GM21786 (cell line): ENCODE data around the gene CABP4.
A peak's percentile ranks its signal among the peaks of the same experiment; 100 is the strongest.
"Not testable (repeated sequence)": the region's sequence is repeated elsewhere in the genome, so short reads cannot be mapped to it uniquely, and the experiment has no call there.

Source experiments
- ATAC-seq: cut with Tn5 transposase; IDR thresholded peaks from one replicate; pipeline ENCODE4 v1.9.1; 2021; ENCODE audit not compliant: unreplicated experiment

CABP4 gene

DNA sequence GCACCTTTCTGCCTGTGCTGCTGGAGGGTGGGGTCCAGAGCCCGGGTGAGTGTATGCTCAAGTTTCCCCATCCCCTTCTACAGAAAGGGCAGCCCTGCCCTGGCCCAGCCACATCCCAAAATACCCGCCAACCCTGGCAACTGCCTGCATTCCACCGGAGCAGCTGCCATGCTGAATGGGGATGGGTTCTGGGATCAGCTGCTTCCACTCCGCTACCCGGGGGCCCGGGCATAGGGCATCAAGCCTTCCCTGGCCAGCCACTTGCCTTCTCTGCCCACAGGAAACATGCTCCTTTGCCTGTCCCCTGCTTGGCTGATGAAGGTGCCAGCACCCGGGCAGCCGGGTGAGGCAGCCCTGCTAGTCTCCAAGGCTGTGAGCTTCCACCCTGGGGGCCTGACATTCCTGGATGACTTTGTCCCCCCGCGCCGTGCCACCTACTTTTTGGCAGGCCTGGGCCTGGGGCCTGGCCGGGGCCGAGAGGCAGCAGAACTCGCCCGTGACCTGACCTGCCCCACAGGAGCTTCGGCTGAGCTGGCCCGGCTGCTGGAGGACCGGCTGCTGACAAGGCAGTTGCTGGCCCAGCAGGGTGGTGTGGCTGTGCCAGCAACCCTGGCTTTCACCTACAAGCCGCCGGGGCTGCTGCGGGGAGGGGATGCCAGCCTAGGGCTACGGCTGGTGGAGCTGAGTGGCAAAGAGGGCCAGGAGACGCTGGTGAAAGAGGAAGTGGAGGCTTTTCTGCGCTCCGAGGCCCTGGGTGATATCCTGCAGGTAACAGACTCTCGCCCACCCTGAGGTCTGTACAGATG lies 36.5 kb upstream of the CABP4 start:
- no peak for ATAC-seq

DNA sequence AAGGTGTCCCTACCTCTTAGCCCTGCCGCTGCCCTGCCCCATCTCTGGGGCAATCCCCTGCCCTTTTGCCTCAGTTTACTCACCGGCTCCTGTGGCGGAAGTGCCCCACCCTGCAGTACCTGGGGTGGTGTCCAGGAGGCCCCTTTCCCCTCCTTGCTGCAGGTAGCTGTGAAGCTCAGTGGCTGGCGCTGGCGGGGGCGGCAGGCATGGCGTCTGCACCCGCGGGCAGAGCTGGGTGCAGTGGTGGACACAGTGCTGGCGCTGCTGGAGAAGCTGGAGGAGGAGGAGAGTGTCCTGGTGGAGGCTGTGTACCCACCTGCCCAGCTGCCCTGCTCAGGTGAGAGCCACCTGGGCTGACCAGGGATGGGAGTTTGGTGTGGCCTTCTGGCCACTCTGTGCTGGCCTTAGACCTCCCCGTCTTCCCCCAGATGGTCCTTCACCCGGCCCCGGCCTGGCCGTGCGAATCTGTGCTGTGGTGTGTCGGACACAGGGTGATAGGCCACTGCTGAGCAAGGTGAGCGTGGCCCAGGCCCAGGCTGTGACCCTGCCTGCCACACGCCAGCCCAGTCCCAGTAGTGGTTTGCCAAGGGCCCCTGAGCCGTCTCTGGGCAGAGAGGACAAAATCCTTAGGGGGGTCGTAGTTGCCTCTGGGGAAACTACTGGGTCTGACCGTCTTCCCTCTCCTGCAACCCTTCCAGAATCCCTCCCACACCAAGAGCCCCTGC lies 35.7 kb upstream of the CABP4 start:
- no peak for ATAC-seq

DNA sequence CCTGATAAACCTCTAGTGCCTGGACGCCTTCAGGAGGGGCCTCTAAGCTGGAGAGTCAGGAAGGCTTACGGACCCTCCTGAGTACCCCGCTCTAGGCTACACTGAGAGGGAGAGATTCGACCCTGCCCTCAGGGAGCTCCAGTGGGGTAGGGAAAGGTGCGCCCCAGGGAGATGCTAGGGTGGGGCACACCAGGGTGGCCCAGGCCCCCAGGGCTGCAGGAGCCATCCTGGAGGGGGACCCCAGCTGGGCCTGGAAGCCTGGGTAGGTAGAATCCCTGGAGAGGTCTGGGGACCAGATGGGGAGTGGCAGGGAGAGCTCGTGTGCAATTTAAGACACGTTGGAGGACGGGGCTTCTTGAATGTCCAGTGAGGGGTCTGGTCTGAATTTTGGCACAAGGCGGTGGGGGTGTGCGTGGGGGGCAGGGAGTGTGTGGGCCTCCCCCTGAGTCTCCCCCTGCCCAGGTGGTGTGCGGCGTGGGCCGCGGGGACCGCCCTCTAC lies 35.0 kb upstream of the CABP4 start:
- no peak for ATAC-seq

DNA sequence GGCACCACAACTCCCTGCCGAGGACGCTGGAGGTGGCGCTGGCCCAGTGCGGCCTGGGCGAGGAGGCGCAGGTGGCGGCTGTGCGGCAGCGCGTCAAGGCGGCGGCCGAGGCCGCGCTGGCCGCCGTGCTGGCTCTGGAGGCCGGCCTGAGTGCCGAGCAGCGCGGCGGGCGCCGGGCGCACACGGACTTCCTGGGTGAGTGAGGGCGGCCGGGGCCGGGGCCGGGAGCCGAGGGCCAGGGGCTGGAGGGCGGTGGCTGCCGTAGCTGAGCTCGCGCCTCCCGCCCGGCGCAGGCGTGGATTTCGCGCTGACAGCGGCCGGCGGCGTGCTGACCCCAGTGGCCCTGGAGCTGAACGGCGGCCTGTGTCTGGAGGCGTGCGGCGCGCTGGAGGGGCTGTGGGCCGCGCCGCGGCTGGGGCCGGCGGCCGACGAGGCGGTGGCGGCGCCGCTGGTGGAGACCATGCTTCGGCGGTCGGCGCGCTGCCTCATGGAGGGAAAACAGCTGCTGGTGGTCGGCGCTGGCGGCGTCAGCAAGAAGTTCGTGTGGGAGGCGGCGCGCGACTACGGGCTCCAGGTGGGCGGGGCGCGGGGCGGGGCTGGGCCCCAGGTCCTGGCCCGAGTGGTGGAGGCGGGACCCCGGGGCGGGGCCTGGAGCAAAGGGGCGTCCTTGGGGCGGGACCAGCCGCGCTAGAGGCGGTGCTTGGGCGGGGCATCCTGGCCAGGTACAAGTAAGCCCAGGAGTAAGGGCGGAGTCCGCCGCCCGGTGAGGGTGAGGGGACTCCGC lies 34.3 kb upstream of the CABP4 start:
- ATAC-seq, result peak; percentile 84

DNA sequence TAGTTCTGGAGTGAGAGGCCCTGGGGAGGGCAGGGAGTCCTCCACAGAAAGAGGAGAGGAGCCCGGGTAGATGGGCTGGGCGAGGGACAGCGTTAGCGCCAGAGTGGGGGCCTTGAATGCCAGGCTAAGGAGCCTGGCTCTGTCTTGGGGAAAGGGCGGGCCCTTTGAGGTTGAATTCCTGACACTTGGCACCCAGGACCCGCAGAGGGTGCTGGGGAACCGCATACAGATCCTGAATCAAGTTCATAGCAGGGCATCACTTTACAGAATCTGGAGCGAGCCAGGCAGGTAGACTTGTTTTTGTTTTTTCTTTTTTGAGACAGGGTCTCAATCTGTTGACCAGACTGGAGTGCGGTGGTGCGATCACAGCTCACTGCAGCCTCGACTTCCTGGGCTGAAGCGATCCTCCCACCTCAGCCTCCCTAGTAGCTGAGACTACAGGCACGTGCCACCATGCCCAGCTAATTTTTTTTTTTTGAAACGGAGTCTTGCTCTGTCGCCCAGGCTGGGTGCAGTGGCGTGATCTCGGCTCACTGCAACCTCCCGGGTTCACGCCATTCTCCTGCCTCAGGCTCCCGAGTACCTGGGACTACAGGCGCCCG lies 33.6 kb upstream of the CABP4 start:
- ATAC-seq, result no peak

DNA sequence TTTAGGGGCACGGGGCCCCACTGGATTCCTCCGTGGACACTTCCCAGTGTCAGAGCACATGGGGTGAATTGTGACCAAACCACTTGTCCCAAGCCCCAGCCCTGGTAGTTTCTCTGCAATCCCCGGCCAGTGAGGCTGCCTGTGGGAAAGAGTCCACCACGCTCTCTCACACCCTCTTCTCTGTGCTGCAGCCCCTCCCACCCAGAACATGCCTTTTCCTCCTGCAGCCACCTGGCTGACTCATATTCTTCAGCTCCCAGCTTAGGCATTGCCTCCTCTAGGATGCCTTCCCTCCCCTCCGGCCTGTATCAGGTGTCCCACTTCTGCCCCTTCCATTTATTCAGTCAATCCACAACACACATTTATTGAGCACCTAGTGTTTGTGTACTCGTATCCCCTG lies 32.3 kb upstream of the CABP4 start:
- ATAC-seq, result no peak

DNA sequence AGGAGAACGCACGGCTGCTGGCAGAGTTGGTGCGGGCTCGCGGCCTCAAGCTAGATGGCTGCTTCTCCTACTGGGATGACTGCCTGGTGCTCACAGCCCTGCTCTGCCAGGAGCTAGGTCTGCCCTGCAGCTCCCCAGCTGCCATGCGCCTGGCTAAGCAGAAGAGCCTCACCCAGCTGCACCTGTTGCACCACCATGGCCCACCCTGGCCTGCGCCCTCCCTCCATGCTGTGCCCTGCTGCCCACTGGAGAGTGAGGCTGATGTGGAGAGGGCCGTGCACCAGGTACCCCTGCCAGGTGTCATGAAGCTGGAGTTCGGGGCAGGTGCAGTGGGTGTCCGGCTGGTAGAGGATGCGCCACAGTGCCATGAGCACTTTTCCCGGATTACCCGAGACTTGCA lies 31.7 kb upstream of the CABP4 start:
- ATAC-seq, result no peak

DNA sequence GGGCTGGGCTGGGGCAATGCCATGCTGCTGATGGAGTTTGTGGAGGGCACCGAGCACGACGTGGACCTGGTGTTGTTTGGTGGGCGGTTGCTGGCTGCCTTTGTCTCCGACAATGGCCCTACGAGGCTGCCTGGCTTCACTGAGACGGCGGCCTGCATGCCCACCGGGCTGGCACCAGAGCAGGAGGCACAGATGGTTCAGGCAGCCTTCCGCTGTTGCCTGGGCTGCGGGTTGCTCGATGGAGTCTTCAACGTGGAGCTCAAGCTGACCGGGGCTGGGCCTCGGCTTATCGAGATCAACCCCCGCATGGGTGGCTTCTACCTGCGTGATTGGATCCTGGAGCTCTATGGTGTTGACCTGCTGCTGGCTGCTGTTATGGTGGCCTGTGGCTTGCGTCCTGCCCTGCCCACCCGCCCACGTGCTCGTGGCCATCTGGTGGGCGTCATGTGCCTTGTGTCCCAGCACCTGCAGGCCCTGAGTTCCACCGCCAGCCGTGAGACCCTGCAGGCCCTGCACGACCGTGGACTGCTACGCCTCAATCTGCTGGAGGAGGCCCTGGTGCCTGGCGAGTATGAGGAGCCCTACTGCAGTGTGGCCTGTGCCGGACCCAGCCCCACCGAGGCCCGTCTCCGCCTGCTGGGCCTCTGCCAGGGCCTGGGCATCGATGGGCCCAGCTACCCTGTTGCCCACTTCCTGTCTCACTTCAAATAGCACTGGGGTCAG lies 31.1 kb upstream of the CABP4 start:
- ATAC-seq, result no peak

DNA sequence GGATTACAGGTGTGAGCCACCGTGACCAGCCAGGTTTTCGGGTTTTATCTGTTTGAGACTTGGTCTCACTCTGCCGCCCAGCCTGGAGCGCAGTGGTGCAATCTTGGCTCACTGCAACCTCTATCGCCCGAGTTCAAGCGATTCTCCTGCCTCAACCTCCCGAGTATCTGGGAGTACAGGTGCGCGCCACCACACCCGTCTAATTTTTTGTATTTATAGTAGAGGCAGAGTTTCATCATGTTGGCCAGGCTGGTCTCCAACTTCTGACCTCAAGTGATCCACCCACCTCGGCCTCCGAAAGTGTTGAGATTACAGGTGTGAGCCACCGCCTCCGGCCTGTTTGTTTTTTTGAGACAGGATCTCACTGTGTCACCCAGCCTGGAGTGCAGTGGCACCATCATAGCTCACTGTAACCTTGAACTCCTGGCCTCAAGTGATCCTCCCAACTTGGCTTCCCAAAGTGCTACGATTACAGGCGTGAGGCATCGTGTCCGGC lies 27.7 kb upstream of the CABP4 start:
- not testable (repeated sequence) for ATAC-seq

DNA sequence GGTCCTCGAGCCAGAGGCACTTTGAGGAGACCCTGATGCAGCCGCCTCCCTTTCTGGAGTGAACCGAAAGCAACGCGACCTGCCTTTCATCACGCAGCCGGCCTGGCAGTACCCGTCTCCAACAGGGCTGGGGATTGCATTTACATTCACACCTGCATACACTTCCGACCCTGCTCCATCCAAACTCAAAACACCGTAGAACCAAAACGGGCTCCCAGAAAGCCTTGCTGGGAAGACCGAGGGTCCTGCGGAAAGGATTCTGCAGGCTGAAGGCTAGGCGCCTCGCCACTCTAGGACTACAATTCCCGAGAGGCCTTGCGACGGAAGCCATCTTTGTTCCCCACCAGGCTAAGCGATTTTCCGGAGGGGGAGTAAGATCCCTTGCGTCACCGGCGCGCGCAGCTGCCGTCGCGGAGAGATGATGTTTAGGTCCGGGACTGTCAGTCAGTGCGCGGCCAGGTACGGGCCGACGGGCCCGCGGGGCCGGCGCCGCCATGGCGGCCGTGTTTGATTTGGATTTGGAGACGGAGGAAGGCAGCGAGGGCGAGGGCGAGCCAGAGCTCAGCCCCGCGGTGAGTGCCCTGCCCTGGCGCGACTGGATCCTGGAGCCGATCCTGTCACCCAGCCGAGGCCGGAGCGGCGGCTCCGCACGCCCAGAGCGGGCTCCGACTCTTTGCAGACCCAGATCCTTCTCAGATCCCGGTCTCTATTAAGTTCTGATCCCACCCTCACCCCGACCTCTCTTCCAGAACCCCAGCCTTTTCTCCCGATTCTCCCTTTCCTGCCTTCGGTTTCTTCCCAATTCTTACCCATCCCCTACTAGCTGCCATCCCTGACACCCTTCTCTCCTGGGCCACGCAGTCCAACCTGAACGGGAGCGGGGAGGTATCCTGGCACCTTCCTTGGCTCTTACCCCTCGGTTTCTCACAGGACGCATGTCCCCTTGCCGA lies 26.8 kb upstream of the CABP4 start, which contains the start of gene RPS6KB2:
RPS6KB2 (plus strand) TSS at position 443 of the 950 bp plus-strand sequence; CDS start at position 495, 52 bp downstream.
- peak; percentile 85 for ATAC-seq

DNA sequence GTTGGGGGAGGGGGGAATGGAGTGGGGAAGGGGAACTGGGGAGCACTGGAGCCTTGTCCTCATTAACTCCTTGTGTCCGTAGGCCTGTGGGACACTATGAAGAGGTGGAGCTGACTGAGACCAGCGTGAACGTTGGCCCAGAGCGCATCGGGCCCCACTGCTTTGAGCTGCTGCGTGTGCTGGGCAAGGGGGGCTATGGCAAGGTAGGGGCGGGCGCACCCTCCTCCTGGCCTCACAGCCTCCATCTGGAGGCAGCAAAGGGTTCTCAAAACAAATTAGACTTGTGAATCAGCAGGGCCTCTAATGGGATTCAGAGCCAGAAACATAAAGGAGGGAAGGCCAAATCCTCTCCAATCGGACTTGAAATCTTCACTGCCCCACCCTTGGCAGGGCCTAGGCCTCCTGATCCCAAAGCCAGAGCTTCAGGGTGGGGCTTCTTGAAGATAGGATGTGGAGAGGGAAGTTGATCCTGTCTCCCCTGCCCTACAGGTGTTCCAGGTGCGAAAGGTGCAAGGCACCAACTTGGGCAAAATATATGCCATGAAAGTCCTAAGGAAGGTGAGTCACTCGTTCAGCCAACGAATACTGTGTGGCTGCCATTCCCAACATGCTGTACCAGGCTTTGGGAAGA lies 26.0 kb upstream of the CABP4 start:
- no peak for ATAC-seq

DNA sequence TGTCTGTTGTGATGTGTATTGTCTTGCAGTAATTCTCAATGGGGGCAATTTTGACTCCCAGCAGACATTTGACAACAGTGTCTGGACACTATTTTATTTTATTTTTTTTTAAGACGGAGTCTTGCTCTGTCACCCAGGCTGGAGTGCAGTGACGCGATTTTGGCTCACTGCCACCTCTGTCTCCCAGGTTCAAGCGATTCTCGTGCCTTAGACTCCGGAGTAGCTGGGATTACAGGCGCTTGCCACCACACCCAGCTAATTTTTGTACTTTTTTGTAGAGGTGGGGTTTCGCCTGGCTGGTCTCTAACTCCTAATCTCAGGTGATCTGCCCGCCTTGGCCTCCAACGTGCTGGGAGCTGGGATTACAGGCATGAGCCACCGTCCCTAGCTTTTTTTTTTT lies 25.4 kb upstream of the CABP4 start:
- no peak for ATAC-seq

DNA sequence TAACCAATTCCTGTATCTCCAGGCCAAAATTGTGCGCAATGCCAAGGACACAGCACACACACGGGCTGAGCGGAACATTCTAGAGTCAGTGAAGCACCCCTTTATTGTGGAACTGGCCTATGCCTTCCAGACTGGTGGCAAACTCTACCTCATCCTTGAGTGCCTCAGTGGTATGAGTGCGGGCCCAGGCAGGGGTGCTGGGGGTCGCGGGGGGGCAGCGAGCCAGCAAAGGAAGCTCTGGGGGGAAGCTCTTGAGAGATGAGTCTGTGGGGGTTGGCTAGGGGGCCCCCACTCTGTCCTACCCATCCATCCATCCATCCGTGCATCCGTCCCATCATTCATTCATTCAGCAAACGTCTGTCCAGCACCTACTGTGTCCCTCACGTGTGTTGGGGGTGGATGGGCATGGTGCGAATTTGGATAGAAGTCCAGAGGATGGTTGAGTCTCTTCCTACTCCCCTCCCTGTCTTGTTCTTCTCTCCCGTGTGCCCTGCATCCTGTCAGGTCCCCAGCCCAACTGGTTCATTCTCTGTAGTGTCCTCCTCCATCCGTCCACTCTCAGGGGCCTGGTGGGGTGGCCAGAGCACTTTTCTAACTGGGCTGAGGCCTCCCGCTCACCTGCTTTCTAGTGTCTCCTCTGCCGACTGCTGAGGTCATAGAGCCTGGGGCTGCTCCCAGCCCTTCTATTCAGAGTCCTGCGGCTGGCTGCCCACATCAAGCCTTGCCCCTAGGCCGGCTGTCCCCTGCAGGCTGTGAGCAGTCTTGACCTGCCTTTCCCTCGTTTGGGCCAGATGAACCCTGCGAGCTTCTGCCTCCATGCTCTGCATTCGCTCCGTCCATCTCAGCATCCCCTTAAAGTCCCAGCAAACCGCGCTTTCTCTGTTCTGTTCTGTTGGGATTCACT lies 23.6 kb upstream of the CABP4 start:
- ATAC-seq, result no peak

DNA sequence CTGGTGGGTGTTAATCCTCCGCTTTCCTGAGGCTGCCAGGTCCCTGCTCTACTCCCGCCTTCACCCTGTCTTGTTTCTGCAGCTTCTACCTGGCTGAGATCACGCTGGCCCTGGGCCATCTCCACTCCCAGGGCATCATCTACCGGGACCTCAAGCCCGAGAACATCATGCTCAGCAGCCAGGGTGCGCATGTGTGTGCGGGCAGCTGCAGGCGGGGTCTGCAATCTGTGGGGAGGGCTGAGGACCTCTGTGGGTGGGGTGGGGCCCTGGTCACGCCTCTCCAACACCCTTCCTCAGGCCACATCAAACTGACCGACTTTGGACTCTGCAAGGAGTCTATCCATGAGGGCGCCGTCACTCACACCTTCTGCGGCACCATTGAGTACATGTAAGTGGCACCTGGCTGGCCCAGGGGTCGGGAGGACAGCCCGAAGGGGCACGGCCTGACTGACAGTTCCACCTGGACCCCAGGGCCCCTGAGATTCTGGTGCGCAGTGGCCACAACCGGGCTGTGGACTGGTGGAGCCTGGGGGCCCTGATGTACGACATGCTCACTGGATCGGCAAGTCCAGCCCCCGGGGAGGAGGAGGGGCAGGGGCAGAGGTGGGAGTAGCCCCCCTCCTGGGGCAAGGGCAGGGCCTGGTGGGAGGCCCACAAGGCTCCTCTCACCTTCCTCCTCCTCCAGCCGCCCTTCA lies 22.4 kb upstream of the CABP4 start:
- ATAC-seq, result no peak

DNA sequence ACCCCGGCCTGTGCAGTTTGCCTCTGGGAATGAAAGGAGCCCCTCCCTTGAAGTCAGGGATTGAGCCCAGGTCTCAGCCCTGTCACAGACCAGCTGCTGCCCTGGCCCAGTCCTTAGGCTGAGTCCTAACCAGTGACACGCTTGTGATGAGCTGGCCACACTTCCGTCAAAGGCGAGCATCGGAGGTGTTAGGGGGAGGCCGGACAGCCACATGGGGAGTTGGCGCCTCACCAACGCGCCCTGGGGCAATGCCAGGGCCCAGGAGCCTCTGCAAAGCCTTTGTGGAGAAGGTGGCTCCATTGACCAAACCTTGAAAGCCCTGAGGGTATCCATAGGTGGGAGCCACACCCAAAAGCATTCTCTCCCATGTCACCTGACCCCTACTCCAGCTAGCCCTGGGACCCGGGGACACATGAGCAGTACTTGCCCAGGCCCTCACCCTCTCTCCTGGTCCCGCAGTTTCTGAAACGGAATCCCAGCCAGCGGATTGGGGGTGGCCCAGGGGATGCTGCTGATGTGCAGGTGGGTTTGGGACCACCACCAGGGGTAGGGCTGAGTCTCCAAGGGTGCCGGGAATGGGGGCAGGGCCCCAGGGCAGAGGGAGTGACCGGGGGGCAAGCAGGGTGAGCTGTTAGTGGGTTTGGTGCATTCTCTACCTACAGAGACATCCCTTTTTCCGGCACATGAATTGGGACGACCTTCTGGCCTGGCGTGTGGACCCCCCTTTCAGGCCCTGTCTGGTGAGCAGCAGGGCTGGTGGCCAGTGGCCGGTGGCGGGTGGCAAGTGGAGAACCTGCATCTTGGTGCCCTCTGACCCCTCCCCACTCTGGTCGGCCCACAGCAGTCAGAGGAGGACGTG lies 21.4 kb upstream of the CABP4 start:
- ATAC-seq, result no peak

DNA sequence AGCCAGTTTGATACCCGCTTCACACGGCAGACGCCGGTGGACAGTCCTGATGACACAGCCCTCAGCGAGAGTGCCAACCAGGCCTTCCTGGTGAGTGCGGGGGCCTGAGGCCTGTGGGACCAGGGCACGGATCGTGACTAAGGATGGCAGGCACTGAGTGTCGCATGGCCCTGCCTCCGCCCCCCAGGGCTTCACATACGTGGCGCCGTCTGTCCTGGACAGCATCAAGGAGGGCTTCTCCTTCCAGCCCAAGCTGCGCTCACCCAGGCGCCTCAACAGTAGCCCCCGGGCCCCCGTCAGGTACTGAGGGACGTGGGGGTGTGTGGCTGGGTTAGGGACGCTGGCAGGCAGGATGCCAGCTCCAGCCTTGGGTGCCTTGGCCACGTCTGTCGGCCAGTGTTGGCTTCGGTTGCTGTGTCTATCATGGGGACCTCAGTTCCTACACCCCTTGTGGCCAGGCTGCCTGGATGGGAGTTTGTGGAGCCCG lies 20.7 kb upstream of the CABP4 start:
- ATAC-seq, result no peak
